ENCODE data around the gene TECR. TPM values are rescaled to one million over a fixed set of nuclear protein-coding genes. Genes with fewer than 3 reads are reported as not detected.

The TECR gene
- polyA plus RNA-seq, 1 donor from 2014 or later: 31.4 TPM

DNA sequence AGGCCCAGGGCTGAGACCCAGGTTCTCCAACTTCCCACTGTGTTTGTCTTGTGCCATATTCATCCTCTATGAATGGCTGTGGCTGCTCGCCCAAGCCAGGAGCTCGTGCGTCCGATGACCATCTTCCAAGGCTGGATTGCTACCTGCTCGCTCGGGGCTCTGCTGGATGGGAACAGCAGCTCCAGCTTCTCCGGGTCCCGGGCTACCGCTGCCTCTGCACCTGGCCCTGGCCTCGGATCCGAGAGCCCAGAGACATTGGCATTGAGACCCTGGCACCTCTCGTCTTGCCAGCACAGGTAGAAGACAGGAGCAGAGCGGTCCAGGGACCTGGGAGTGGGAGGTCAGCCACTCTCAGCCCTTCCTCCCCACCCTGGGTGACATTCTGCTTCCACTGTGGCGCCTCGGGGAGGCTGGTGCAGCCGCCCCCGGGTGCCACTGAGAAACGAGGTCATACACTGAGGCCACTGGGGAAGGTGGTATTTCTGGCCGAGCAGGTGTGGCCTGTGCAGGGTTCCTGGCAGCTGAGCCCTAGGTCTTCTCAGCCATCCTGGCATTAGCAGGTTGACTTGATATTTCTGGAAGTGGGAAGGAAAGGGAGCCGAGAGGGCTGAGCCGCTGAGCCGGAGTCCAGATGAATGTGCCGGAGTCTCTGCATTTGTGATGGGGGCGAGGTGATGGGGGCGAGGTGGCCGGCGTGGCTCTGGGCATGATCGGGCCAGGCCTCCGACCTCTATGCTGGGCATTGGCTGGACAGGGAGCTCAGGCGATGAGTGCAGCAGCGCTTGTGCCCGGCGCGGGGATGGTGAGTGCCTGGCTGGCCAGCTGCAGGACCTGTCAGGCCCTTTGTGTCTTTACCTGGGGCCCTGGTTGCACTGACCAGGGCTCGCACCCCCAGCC is 23.9 kb downstream of the TECR start (continued):
- TF ChIP-seq SMC3 (conservative IDR thresholded peaks at IDR 0.05; ENCODE audit: poor library complexity): no peak
- no peak for TF ChIP-seq TAF1 (IDR thresholded peaks at IDR 0.05; ENCODE audit: low read depth)

DNA sequence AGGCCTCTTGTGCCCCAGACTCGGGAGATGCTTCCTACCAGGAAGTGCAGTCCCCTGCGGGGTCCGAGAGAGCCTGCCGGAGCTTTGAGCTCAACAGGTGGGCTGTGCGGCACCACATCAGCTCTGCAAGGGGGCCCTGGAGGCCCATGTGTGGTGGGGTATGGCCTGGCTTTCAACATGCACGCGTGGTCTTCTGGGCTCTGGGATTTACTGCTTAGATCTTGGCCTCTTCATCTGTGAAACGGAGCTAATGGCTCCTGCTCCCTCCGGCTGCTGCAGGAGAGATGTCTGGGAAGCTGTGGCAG is 24.5 kb downstream of the TECR start:
- H3K27me3 ChIP-seq (ENCODE audit: insufficient read depth, low read depth, low read length): no peaks in the 10 kb centered on the region
- H3K4me2 ChIP-seq (ENCODE audit: low read length): no peak overlapping the region
- H3K36me3 ChIP-seq (ENCODE audit: insufficient read depth, low read length): no peaks in the 10 kb centered on the region
- no peaks in the 10 kb centered on the region for H3F3A ChIP-seq (ENCODE audit: insufficient read depth, low read length, poor library complexity, severe bottlenecking)
- no peaks in the 10 kb centered on the region for H3K9me3 ChIP-seq (ENCODE audit: low read length)
- no peaks in the 10 kb centered on the region for H3K9me2 ChIP-seq (ENCODE audit: insufficient read depth, low read length)
- H3K9ac ChIP-seq (ENCODE audit: low read length): no peak overlapping the region
- H3K4me3 ChIP-seq (ENCODE audit: low read length): no peak overlapping the region
- no peak overlapping the region for H3K27ac ChIP-seq (ENCODE audit: low read length)
- H2AFZ ChIP-seq (ENCODE audit: low read depth, low read length): no peak overlapping the region
- no peaks in the 10 kb centered on the region for H3K79me2 ChIP-seq (replicated peaks; ENCODE audit: insufficient read depth, low read length)
- H4K20me1 ChIP-seq (ENCODE audit: insufficient read depth): no peaks in the 10 kb centered on the region
- no peak for TF ChIP-seq SMC3 (conservative IDR thresholded peaks at IDR 0.05; ENCODE audit: poor library complexity)
- no peak for TF ChIP-seq RAD21 (conservative IDR thresholded peaks at IDR 0.05)
- TF ChIP-seq EZH2 (IDR thresholded peaks at IDR 0.05; ENCODE audit: borderline replicate concordance, insufficient read depth, low read length, poor library complexity, severe bottlenecking): no peak
- no peak for TF ChIP-seq MXI1 (conservative IDR thresholded peaks at IDR 0.05; ENCODE audit: poor library complexity, severe bottlenecking)
- TF ChIP-seq, protein P1, sequence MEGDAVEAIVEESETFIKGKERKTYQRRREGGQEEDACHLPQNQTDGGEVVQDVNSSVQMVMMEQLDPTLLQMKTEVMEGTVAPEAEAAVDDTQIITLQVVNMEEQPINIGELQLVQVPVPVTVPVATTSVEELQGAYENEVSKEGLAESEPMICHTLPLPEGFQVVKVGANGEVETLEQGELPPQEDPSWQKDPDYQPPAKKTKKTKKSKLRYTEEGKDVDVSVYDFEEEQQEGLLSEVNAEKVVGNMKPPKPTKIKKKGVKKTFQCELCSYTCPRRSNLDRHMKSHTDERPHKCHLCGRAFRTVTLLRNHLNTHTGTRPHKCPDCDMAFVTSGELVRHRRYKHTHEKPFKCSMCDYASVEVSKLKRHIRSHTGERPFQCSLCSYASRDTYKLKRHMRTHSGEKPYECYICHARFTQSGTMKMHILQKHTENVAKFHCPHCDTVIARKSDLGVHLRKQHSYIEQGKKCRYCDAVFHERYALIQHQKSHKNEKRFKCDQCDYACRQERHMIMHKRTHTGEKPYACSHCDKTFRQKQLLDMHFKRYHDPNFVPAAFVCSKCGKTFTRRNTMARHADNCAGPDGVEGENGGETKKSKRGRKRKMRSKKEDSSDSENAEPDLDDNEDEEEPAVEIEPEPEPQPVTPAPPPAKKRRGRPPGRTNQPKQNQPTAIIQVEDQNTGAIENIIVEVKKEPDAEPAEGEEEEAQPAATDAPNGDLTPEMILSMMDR (IDR thresholded peaks at IDR 0.05; ENCODE audit: poor library complexity, severe bottlenecking): no peak
- no peak for TF ChIP-seq POLR2AphosphoS5 (IDR thresholded peaks at IDR 0.05)

DNA sequence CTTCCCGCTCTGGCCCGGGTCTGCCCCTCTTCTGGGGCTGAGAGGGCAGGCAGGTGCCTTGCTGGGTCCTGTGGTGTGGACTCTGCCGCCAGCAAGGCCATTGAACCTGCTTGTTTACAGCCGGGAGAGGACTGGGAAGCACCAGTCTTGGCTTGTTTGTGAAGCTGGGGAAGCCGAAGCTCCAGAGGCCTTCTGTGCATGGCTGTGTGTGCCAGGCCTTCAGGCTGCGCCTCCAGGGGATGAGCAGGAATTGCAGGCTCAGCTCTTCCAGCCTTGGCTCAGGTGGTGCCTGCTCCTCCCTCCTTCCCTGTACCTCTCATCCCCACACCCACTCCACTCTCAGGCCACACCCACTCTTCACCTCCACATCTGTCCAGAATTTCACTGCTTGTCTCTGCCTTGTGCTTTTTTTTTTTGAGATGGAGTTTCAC is 25.0 kb downstream of the TECR start:
- Histone ChIP-seq H3K79me2 (replicated peaks; ENCODE audit: insufficient read depth, low read length) (no peaks in the 10 kb centered on the region), H3K9me3 (ENCODE audit: low read length) (no peaks in the 10 kb centered on the region), H3K9ac (ENCODE audit: low read length) (no peak overlapping the region)

More for the DNA sequence above, 25.0 kb downstream of the TECR start:
- Histone ChIP-seq H3F3A (ENCODE audit: insufficient read depth, low read length, poor library complexity, severe bottlenecking) (no peaks in the 10 kb centered on the region), H2AFZ (ENCODE audit: low read depth, low read length) (no peak overlapping the region), H3K4me2 (ENCODE audit: low read length) (no peak overlapping the region), H3K36me3 (ENCODE audit: insufficient read depth, low read length) (no peaks in the 10 kb centered on the region), H4K20me1 (ENCODE audit: insufficient read depth) (no peaks in the 10 kb centered on the region), H3K9me2 (ENCODE audit: insufficient read depth, low read length) (no peaks in the 10 kb centered on the region), H3K27me3 (ENCODE audit: insufficient read depth, low read depth, low read length) (no peaks in the 10 kb centered on the region), H3K27ac (ENCODE audit: low read length) (no peak overlapping the region), H3K4me3 (ENCODE audit: low read length) (no peak overlapping the region)
- no peak for TF ChIP-seq EZH2 (IDR thresholded peaks at IDR 0.05; ENCODE audit: borderline replicate concordance, insufficient read depth, low read length, poor library complexity, severe bottlenecking)
- no peak for TF ChIP-seq EP300 (conservative IDR thresholded peaks at IDR 0.05; ENCODE audit: poor library complexity, severe bottlenecking)
- no peak for TF ChIP-seq TAF1 (IDR thresholded peaks at IDR 0.05; ENCODE audit: low read depth)
- TF ChIP-seq POLR2AphosphoS5 (IDR thresholded peaks at IDR 0.05): no peak
- no peak for TF ChIP-seq SMC3 (conservative IDR thresholded peaks at IDR 0.05; ENCODE audit: poor library complexity)
- TF ChIP-seq RAD21 (conservative IDR thresholded peaks at IDR 0.05): no peak
- TF ChIP-seq, protein P2, sequence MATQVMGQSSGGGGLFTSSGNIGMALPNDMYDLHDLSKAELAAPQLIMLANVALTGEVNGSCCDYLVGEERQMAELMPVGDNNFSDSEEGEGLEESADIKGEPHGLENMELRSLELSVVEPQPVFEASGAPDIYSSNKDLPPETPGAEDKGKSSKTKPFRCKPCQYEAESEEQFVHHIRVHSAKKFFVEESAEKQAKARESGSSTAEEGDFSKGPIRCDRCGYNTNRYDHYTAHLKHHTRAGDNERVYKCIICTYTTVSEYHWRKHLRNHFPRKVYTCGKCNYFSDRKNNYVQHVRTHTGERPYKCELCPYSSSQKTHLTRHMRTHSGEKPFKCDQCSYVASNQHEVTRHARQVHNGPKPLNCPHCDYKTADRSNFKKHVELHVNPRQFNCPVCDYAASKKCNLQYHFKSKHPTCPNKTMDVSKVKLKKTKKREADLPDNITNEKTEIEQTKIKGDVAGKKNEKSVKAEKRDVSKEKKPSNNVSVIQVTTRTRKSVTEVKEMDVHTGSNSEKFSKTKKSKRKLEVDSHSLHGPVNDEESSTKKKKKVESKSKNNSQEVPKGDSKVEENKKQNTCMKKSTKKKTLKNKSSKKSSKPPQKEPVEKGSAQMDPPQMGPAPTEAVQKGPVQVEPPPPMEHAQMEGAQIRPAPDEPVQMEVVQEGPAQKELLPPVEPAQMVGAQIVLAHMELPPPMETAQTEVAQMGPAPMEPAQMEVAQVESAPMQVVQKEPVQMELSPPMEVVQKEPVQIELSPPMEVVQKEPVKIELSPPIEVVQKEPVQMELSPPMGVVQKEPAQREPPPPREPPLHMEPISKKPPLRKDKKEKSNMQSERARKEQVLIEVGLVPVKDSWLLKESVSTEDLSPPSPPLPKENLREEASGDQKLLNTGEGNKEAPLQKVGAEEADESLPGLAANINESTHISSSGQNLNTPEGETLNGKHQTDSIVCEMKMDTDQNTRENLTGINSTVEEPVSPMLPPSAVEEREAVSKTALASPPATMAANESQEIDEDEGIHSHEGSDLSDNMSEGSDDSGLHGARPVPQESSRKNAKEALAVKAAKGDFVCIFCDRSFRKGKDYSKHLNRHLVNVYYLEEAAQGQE (IDR thresholded peaks at IDR 0.05; ENCODE audit: borderline replicate concordance): no peak
- no peak for TF ChIP-seq MXI1 (conservative IDR thresholded peaks at IDR 0.05; ENCODE audit: poor library complexity, severe bottlenecking)
- TF ChIP-seq, protein P1 (IDR thresholded peaks at IDR 0.05; ENCODE audit: poor library complexity, severe bottlenecking): no peak
